GM04503 (cell line): Measurements from ENCODE around the gene MED4.

Experiments
- DNase-seq: peaks from one replicate; pipeline ENCODE4 v3.0.0-alpha.2; 2012; ENCODE audit warnings: low read depth

The MED4 gene

GRCh38 chr13:48094781-48095502 lies at the start of gene MED4:
TSS of gene MED4 (minus strand) at chr13:48095104. CDS start at chr13:48095078, 26 bp downstream.
- peak; percentile 64 for DNase-seq

DNA sequence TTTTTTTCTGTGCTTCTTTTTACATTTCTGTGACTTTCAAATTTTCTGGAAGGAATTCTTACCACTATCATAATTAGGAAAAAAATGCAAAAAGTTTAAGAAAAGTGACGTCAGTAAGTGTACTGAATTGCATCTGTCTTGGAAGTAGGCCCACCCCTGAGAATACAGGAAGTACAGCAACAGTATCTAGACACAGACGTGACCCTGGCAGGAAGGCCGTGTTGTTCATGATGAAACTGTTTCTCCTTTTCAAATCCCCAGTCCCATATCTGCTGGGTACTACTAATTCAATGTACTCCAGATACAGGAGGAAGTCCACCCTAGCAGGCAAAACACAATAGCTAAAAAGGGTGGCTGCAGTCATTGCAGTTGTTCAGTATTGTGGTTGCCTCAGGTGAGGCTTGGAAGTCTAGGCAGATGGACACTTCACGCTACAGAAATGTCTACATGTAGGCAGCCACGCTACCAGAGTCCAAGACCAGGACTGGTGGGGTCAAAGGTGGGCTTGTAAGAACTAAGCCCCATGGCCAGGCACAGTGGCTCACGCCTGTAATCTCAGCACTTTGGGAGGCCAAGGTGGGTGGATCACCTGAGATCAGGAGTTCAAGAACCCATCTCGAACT lies 49.6 kb upstream of the MED4 start:
- no peak for DNase-seq

DNA sequence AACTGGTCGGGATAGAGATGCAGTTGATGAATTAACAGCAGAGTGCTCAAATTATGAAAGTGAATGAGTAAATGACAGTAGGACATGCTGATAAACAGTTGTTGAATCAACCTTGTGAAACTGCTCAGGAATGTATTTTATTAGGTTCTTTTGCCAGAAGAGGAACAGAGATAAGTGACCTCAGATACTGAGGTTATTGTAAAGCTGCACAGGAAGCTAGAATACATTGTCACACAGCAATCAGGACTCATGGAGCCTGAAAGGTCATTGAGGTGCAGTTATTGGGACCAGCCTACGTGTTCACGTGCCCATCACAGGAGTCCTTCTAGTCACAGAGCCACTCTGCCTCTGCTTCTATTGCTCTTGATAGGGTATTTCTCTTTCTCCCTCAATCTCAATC lies 47.5 kb upstream of the MED4 start:
- no peak for DNase-seq

DNA sequence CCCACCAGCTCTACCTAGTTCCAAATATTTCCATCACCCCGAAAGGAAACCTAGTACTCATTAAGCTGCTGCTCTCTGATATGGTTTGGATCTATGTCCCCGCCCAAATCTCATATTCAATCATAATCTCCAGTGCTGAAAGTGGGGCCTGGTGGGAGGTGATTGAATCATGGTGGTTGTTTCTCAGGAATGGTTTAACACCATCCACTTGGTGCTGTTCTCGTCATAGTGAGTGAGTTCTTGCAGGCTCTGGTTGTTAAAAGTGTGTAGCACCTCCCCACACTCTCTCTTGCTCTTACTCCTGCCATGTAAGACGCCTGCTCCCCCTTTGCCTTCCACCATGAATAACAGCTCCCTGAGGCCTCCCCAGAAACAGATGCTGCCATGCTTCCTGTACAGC lies 43.4 kb upstream of the MED4 start:
- no peak for DNase-seq

- DNase-seq = no peak
These were observed 38.1 kb upstream of the MED4 start for GRCh38 chr13:48132961-48133360.

DNA sequence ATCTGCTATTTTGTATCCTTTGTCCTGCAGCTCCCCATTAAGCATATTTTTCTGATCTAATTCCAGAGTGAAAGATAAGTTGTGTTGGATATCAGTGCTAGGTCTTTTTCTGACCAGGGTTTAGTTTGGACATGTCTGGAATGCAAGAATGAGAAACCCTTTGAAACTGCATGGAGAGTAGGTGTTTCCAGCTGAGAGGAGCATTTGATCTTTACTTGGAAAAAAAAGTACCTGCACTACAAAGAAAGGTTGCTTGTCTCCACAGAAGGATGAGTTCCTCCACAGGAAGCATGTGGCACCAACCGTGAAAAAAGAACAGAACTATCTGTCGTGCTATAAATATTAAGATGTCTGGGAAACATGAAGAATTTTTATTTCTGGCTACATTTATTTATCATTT lies 36.6 kb upstream of the MED4 start:
- DNase-seq = no peak

DNA sequence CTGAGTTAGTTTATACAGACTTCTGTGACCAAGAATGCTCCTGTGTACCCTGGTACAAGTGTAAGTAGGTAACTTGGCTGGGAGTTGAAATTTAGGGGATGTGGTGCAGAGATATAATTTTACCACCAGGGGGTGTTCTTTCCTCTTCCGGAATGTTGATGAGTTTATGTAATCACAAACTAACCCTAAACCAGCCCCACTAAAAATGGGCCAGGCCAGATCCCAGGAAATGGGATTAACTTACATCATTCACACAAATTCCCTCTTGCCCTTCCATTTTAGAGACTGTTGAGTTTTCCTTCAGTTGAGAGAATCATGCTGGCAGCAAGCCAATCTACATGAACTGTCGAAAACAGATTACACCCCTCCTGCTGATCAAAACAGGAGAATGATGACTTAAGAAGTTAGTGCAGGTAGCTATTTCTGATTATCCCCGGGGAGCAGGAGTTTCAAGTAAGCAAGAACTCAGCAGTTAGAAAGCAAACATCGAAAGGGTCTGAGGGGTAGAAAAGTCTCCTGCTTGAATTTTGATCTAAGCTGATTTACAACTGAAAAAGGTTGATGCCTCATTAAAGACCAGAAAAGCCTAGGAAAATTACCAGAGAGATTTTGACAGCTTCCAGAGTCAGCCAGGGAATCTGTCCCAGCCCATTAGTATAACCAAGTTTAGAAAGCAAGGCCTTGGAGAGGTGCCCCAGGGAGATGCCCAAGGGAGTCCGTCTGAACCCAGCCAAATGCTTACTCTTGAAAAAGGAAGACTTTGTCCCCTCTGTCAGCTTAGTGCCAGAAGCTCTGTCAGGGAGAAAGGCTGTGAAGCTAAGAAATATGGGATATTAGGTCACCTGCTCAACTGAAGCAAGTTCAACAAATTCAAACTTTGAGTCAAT lies 32.3 kb upstream of the MED4 start:
- DNase-seq = peak; percentile 36

DNA sequence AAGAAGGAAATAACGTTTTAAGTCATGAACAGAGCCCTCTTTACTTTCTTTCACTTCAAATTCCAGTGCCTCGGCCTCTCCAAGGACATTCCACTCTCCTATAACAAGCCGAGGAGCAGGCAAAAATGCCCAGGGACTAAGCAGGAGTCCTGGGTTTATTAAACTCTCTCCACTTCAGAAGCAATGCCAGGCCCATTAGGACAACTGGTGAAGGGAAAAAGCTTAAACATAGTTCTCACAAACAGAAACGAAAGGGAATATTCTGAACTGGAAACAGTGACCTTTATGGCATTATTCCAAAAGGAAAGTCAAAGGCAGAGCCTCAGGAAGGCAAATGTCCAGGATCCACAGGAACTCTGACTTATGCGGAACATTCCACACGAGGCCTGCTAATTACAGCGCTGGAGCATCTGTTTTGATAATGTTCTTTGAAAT lies 30.9 kb upstream of the MED4 start:
- DNase-seq = no peak

DNA sequence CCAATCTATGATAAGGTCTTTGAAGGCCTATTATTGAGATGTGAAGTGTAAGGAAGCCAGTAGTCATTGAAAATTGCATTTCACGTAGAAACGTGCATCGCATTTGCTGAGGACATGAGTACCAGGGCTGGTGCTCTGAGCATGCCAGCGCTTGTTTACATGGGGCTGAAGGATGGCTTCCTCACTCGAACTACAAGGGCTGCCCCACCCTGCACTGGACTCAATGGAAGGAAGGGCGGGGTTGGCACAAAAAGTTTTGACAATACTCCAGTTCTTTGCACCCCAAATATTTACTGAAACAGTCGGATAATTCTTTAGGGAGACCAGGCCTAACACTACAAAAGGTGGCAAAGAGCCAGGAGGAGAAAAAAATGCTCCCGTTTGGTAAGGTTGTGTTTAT lies 28.9 kb upstream of the MED4 start:
- no peak for DNase-seq

GRCh38 chr13:48121733-48122132 lies 26.8 kb upstream of the MED4 start:
- no peak for DNase-seq

DNA sequence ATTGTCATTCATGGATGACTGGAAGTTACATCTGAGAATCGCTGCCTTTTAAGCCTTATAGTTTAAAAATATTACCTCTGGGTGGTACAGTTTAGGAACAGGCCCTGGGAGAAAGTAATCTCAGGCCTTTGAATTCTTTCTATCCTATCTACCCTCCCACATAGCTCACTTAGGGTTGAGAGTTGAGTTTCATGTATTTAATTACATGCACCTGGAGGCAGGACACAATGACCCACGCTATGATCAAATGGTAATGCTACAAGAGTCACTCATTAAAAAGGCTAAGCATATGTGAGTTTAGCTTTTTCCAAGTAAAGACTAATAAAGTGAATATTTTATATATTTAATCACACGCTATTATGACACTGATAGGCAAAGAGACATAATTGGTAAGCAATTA lies 25.3 kb upstream of the MED4 start:
- DNase-seq = no peak

GRCh38 chr13:48118030-48118429 lies 23.1 kb upstream of the MED4 start:
- no peak for DNase-seq

- DNase-seq = no peak
These were observed 21.9 kb upstream of the MED4 start for GRCh38 chr13:48116808-48117207.

- DNase-seq = no peak
These were observed 18.8 kb upstream of the MED4 start for GRCh38 chr13:48113756-48114130.

DNA sequence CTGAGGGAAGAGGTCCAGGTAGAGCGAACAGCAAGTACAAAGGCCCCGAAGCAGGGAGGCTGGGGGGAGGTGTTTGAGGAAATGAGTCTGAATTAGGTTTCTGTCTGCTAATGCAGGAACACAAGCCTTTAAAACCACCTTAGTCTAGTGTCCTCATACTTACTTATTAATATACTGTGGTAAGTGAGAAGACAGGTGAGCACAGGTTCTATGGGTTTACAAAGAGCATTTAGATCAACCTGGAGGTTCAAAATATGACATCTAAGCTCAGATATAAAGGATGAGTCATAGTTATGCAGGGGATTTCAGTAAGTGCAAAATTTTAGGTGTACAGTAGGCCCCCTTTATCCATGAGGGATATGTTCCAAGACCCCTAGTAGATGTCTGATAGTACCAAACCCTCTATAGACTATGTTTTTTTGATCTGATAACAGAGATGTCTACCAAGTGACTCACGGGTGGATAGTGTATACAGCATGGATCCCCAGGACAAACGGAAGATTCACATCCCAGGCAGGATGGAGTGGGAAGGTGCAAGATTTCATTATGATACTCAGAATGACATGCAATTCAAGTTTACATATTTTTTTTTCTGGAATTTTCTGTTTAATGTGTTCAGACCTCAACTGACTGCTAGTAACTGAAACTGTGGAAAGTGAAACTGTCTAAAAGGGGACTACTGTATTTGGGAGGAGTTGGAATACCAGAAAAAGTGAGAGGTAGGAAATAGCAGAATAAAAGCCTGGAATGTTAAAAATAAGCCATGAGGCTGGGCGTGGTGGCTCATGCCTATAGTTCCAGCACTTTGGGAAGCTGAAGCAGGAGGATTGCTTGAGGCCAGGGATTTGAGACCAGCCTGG lies 18.2 kb upstream of the MED4 start:
- DNase-seq = no peak

DNA sequence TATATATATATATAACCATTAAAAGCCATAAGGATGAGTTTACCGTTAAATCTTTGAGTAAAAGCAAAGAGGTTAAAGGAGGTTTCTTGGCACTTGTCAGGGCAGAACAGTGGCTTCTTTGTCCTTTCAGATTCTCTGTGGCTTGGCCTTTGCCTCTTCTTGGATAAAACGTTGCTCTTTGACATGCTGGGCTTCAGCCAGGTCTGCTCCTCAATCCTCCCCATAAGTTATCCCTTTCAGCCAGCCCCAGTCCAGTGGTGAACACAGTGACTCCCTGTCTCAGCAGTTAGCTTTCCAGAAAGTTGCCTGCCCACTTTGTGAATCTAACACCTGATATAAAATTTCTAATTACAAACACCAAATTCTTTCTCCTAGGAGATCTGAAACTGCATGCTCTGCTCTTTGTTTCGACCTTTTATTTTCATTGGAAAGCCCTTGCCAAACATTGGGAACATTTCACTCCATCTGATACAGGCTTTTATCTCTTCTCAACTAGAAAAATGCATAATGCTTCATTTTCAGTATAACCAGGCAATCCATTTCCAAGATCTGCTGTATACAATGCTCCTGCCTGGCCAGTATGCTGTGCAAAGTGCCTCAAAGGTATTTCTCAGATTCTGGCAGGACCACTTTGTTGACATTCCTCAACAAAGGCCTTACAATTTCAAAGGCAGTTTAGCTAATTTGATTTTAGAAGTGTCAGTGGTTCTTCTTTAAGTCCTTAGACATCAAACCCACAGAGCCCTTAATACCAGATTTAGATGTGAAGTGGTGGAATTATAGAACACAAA lies 16.2 kb upstream of the MED4 start:
- DNase-seq = no peak

GRCh38 chr13:48110132-48110868 lies 15.4 kb upstream of the MED4 start:
- no peak for DNase-seq

GRCh38 chr13:48108106-48108505 lies 13.2 kb upstream of the MED4 start:
- no peak for DNase-seq

GRCh38 chr13:48097793-48098192 lies 2.9 kb upstream of the MED4 start:
- no peak for DNase-seq

DNA sequence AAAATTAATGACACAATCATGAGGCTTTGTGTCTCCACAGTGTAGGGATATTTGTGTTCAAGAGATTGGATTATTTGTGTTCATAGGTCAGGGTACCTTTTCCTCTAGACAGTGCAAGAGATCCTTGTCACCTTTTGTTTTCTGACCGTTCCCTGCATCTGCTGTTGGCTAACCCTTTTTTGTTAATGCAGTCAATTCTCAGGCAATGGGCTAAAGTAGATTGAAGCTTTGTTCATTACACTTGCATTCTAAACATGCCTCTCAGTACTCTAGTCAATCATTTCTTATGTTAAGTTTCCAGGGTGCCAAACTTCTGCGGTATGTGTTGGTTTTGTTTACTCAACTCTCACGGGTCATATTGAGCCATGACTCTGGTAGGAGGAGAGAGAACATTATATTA lies 1.8 kb upstream of the MED4 start:
- DNase-seq = no peak

DNA sequence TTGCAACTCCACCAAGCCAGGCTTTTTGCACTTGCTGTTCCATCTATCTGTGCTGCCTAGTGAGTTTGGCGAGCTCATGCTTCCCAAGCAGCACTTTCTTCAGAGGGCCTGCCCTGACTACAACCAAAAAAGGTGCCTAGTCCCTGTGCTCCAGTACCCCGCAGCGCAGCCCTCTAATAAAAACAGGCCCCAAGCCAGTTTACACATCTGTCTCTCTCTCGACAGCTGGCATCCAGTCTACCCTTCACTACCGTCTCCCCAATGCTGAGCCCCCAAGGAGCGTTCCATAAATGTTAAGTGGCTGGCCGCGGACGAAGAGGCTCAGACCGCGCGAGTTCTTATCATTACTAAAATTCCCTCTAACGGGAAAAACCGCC lies 512 bp downstream of the MED4 start:
- no peak for DNase-seq
